NCI-H226 (cell line): Measurements from ENCODE around the gene TRERF1.
"Not testable (repeated sequence)": the region's sequence is repeated elsewhere in the genome, so short reads cannot be mapped to it uniquely, and the experiment has no call there.

Experiments
- DNase-seq: peaks from one replicate; pipeline ENCODE4 v3.0.0-alpha.2; 2015

Gene TRERF1

GRCh38 chr6:42450477-42451332 lies 1.0 kb downstream of the TRERF1 start:
- no peak for DNase-seq

- no peak for DNase-seq
These were observed 1.7 kb downstream of the TRERF1 start for GRCh38 chr6:42449917-42450476.

- no peak for DNase-seq
These were observed 2.6 kb downstream of the TRERF1 start for GRCh38 chr6:42448927-42449659.

- no peak for DNase-seq
These were observed 3.3 kb downstream of the TRERF1 start for GRCh38 chr6:42448391-42448790.

- no peak for DNase-seq
These were observed 4.7 kb downstream of the TRERF1 start for GRCh38 chr6:42446996-42447395.

- DNase-seq = no peak
These were observed 5.4 kb downstream of the TRERF1 start for GRCh38 chr6:42446370-42446769.

- not testable (repeated sequence) for DNase-seq
These were observed 5.8 kb downstream of the TRERF1 start for GRCh38 chr6:42445955-42446354.

GRCh38 chr6:42443312-42444060 lies 8.2 kb downstream of the TRERF1 start:
- DNase-seq = no peak

GRCh38 chr6:42441697-42442081 lies 10.0 kb downstream of the TRERF1 start:
- DNase-seq = no peak

GRCh38 chr6:42440778-42441696 lies 10.7 kb downstream of the TRERF1 start:
- DNase-seq = no peak

- no peak for DNase-seq
These were observed 11.7 kb downstream of the TRERF1 start for GRCh38 chr6:42440027-42440426.

GRCh38 chr6:42436825-42437224 lies 14.9 kb downstream of the TRERF1 start:
- DNase-seq = no peak

GRCh38 chr6:42434237-42434636 lies 17.5 kb downstream of the TRERF1 start:
- DNase-seq = no peak

GRCh38 chr6:42433409-42433808 lies 18.3 kb downstream of the TRERF1 start:
- no peak for DNase-seq

GRCh38 chr6:42431877-42432276 lies 19.8 kb downstream of the TRERF1 start:
- no peak for DNase-seq

- no peak for DNase-seq
These were observed 20.4 kb downstream of the TRERF1 start for GRCh38 chr6:42431356-42431755.

GRCh38 chr6:42429836-42430235 lies 21.9 kb downstream of the TRERF1 start:
- DNase-seq = no peak

GRCh38 chr6:42429042-42429585 lies 22.6 kb downstream of the TRERF1 start:
- DNase-seq = no peak

GRCh38 chr6:42428326-42429041 lies 23.2 kb downstream of the TRERF1 start:
- no peak for DNase-seq

GRCh38 chr6:42427871-42428270 lies 23.9 kb downstream of the TRERF1 start:
- DNase-seq = no peak

GRCh38 chr6:42426191-42426590 lies 25.5 kb downstream of the TRERF1 start:
- no peak for DNase-seq
